Mucosa of descending colon (tissue), 3 donors: Measurements from ENCODE around the gene LCN1. TPM values are rescaled to one million over a fixed set of nuclear protein-coding genes. Genes with fewer than 3 reads are reported as not detected.

Experiments used
- ATAC-seq: fragments of 200-7000 bp; cut with Tn5 transposase; one replicate; pipeline ENCODE4 v1.9.1; 2020; ENCODE audit warnings: mild to moderate bottlenecking, moderate library complexity
- DNase-seq, 3 donors: peaks; one replicate each; pipeline ENCODE4 v3.0.0-alpha.2; 2020
- H3K36me3 ChIP-seq: fragments of 200-600 bp; one replicate; pipeline ENCODE4 v1.8.0; 2021; ENCODE audit warnings: low read depth, mild to moderate bottlenecking
- H3K4me1 ChIP-seq: fragments of 200-600 bp; one replicate; pipeline ENCODE4 v1.8.0; 2021; ENCODE audit warnings: low read depth, mild to moderate bottlenecking
- H3K4me3 ChIP-seq: fragments of 200-600 bp; one replicate; pipeline ENCODE4 v1.8.0; 2021; ENCODE audit warnings: mild to moderate bottlenecking
- H3K9me3 ChIP-seq: fragments of 200-600 bp; one replicate; pipeline ENCODE4 v1.8.0; 2021; ENCODE audit warnings: mild to moderate bottlenecking
- CTCF ChIP-seq: fragments of 200-600 bp; IDR thresholded peaks from one replicate; pipeline ENCODE4 v1.8.0; 2022; ENCODE audit warnings: antibody characterized with exemption, mild to moderate bottlenecking
- intact Hi-C, 2 donors: fragments of 100-400 bp; cut with DNase I in 1 of 2; cut with micrococcal nuclease in 1 of 2; formaldehyde crosslinking; loops; one replicate each; pipeline versions ENCODE4 v1.11.0 to v1.11.1; 2022; cut with DNase I, micrococcal nuclease
- total RNA-seq, 3 donors: library from RNA; stranded (reverse); fragmentation: NEBNext Ultra II Directional in 2 of 3; extraction: Animal tissue kit (Norgen Biotek cat#: 25700) in 2 of 3; gene quantifications; one replicate each; pipeline versions ENCODE4 v1.2.1 to v1.2.4, GENCODE V29; 2021 to 2023
- donor health status: DM: no; HTN: no; CAD: no; lungs with moderate emphysema.
- donor health status: DM: no; HTN: no; CAD: no.
- donor health status: DM: no; HTN: yes; CAD: no.

LCN1 gene
- total RNA-seq, 3 donors from 2014 or later, result not detected

- intact Hi-C loops, result no loop called here
- H3K4me3 ChIP-seq, result no peak overlapping the region
- peaks cover 17% of the 10 kb centered on the region for H3K4me1 ChIP-seq
Observed at GRCh38 chr9:135502168-135502872, 18.9 kb upstream of the LCN1 start.

GRCh38 chr9:135502873-135503321 lies 18.3 kb upstream of the LCN1 start:
- Histone ChIP-seq H3K4me1 (peaks cover 17% of the 10 kb centered on the region), H3K36me3 (no peaks in the 10 kb centered on the region), H3K4me3 (no peak overlapping the region), H3K9me3 (no peaks in the 10 kb centered on the region)
- no peak for TF ChIP-seq CTCF
- DNase-seq (peak in 1 of 3 donors; percentile 29), ATAC-seq (no peak)
- intact Hi-C loops, result no loop called here

More at GRCh38 chr9:135502168-135502872, 18.9 kb upstream of the LCN1 start:
- no peak for ATAC-seq
- no peaks in the 10 kb centered on the region for H3K9me3 ChIP-seq
- peak in 2 of 3 donors; percentile 27 to 42 for DNase-seq
- no peaks in the 10 kb centered on the region for H3K36me3 ChIP-seq
- TF ChIP-seq CTCF, result no peak

GRCh38 chr9:135503371-135504261 lies 17.6 kb upstream of the LCN1 start:
- H3K4me3 ChIP-seq, result no peak overlapping the region
- peak in 2 of 3 donors; percentile 22 to 40 for DNase-seq

GRCh38 chr9:135504262-135505243 lies 16.7 kb upstream of the LCN1 start:
- DNase-seq, result peak; percentile 57 to 76 (median 69)
- Histone ChIP-seq H3K4me3 (no peak overlapping the region), H3K4me1 (peaks cover 13% of the 10 kb centered on the region), H3K36me3 (no peaks in the 10 kb centered on the region), H3K9me3 (peaks cover 6% of the 10 kb centered on the region)
- intact Hi-C loops, result no loop called here
- no peak for ATAC-seq
- TF ChIP-seq CTCF, result peak; percentile 65

More at GRCh38 chr9:135503371-135504261, 17.6 kb upstream of the LCN1 start:
- H3K36me3 ChIP-seq, result no peaks in the 10 kb centered on the region
- peaks cover 17% of the 10 kb centered on the region for H3K4me1 ChIP-seq
- no peak for TF ChIP-seq CTCF
- intact Hi-C loops, result no loop called here
- H3K9me3 ChIP-seq, result no peaks in the 10 kb centered on the region
- no peak for ATAC-seq
